CD4-positive, alpha-beta T cell (primary cell): Measurements from ENCODE around the gene DENND1B. TPM values are rescaled to one million over a fixed set of nuclear protein-coding genes. Genes with fewer than 3 reads are reported as not detected.
A peak's percentile ranks its signal among the peaks of the same experiment; 100 is the strongest.
"Not testable (repeated sequence)": the region's sequence is repeated elsewhere in the genome, so short reads cannot be mapped to it uniquely, and the experiment has no call there.

Experiments
- ATAC-seq: fragments of 200-7000 bp; cut with Tn5 transposase; one replicate; pipeline ENCODE4 v1.10.0; 2022; ENCODE audit warnings: mild to moderate bottlenecking; ENCODE audit not compliant: poor library complexity
- CTCF ChIA-PET: fragments of 350-600 bp; sonication (Branson Sonifier 250); formaldehyde crosslinking; loops from one replicate; lab custom pipeline; 2021; ENCODE audit warnings: antibody characterized with exemption, inconsistent platforms; lab: Charles Lee
- POLR2A ChIA-PET: fragments of 350-600 bp; sonication (Branson Sonifier 250); formaldehyde crosslinking; loops from one replicate; lab custom pipeline; 2021; ENCODE audit warnings: antibody characterized with exemption, inconsistent platforms; lab: Charles Lee
- DNase-seq, 14 experiments: peaks; one replicate each; pipeline ENCODE4 v3.0.0-alpha.2; 2013 to 2020; ENCODE audit warnings: mixed read lengths in 2 of 14
- H3K27ac ChIP-seq, 2 donors: one replicate each; pipeline versions ENCODE4 v1.5.1 to v1.7.0; 2013; ENCODE audit warnings: low read length in 2 of 2, low read depth in 1 of 2, mild to moderate bottlenecking in 1 of 2
- H3K27me3 ChIP-seq, 2 experiments: 1 replicate in 1 of 2; 2 replicates in 1 of 2; pipeline versions ENCODE4 v1.6.1 to v1.7.0; 2013; ENCODE audit warnings: low read length in 2 of 2, control low read depth in 1 of 2, mild to moderate bottlenecking in 1 of 2, moderate library complexity in 1 of 2; ENCODE audit not compliant: insufficient read depth in 2 of 2, control insufficient read depth in 1 of 2
- H3K36me3 ChIP-seq: one replicate; pipeline ENCODE4 v1.6.1; 2013; ENCODE audit warnings: low read length, control low read depth; ENCODE audit not compliant: insufficient read depth
- H3K4me1 ChIP-seq: one replicate; pipeline ENCODE4 v1.6.1; 2013; ENCODE audit warnings: low read length, control low read depth; ENCODE audit not compliant: insufficient read depth
- H3K4me3 ChIP-seq: one replicate; pipeline ENCODE4 v1.5.1; 2013; ENCODE audit warnings: mild to moderate bottlenecking, low read length, moderate library complexity
- H3K9me3 ChIP-seq, 2 experiments: 1 replicate in 1 of 2; 2 replicates in 1 of 2; pipeline versions ENCODE4 v1.6.1 to v1.7.0; 2013; ENCODE audit warnings: low read length in 2 of 2, mild to moderate bottlenecking in 2 of 2, control low read depth in 1 of 2, moderate library complexity in 1 of 2; ENCODE audit not compliant: control insufficient read depth in 1 of 2, insufficient read depth in 1 of 2
- H3K27ac Mint-ChIP-seq: one replicate; pipeline ENCODE4 v1.8.0; 2020; ENCODE audit warnings: mixed read lengths
- H3K27me3 Mint-ChIP-seq: one replicate; pipeline ENCODE4 v1.8.0; 2021; ENCODE audit warnings: mixed read lengths
- H3K36me3 Mint-ChIP-seq: one replicate; pipeline ENCODE4 v1.8.0; 2021; ENCODE audit warnings: low read depth, mixed read lengths
- H3K4me1 Mint-ChIP-seq: one replicate; pipeline ENCODE4 v1.8.0; 2021; ENCODE audit warnings: low read depth, mixed read lengths
- H3K4me3 Mint-ChIP-seq: one replicate; pipeline ENCODE4 v1.8.0; 2020; ENCODE audit warnings: mild to moderate bottlenecking, mixed read lengths
- H3K9me3 Mint-ChIP-seq: one replicate; pipeline ENCODE4 v1.8.0; 2020; ENCODE audit warnings: mixed read lengths
- intact Hi-C, 2 experiments: fragments of 100-400 bp; cut with DNase I in 1 of 2; cut with micrococcal nuclease in 1 of 2; formaldehyde crosslinking; loops; one replicate each; pipeline versions ENCODE4 v1.15.1 to v1.9.0; 2023 to 2025; cut with DNase I, micrococcal nuclease
- total RNA-seq, 174 experiments: library from RNA in 2 of 174; stranded (reverse) in 2 of 174; gene quantifications; one replicate each; pipeline ENCODE4 v1.2.3 and lab custom pipeline; 2021 to 2026
- TF ChIP-seq, protein P1 (sequence below): fragments of 200-600 bp; IDR thresholded peaks from one replicate; pipeline ENCODE4 v1.8.0; 2022; ENCODE audit warnings: antibody characterized with exemption, mild to moderate bottlenecking

The DENND1B gene
- total RNA-seq, 2 experiments from 2014 or later, result 23.9 to 26.5 TPM

DNA sequence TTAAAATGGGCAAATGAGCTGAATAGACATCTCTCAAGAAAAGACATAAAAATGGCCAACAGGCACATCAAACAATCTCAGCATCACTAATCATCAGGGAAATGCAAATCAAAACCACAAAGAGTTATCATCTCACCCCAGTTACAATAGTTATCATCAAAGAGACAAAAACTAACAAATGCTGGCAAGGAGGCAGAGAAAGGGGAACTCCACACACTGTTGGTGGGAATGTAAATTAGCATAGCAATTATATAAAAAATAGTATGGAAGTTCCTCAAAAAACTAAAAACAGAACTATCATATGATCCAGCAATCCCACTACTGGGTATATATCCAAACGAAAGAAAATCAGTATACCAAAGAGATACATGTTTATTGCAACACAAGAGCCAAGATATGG, 68.7 kb downstream of the DENND1B start:
- DNase-seq (peak in 2 of 14 experiments; percentile 3 to 9), ATAC-seq (no peak)
- Mint-ChIP-seq H3K27me3 (no peaks in the 10 kb centered on the region), H3K27ac (no peak overlapping the region), H3K9me3 (no peaks in the 10 kb centered on the region), H3K36me3 (peaks cover 13% of the 10 kb centered on the region), H3K4me3 (no peak overlapping the region), H3K4me1 (peaks cover 19% of the 10 kb centered on the region)
- TF ChIP-seq, protein P1, sequence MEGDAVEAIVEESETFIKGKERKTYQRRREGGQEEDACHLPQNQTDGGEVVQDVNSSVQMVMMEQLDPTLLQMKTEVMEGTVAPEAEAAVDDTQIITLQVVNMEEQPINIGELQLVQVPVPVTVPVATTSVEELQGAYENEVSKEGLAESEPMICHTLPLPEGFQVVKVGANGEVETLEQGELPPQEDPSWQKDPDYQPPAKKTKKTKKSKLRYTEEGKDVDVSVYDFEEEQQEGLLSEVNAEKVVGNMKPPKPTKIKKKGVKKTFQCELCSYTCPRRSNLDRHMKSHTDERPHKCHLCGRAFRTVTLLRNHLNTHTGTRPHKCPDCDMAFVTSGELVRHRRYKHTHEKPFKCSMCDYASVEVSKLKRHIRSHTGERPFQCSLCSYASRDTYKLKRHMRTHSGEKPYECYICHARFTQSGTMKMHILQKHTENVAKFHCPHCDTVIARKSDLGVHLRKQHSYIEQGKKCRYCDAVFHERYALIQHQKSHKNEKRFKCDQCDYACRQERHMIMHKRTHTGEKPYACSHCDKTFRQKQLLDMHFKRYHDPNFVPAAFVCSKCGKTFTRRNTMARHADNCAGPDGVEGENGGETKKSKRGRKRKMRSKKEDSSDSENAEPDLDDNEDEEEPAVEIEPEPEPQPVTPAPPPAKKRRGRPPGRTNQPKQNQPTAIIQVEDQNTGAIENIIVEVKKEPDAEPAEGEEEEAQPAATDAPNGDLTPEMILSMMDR, result no peak
- Histone ChIP-seq H3K4me3 (no peak overlapping the region), H3K36me3 (no peaks in the 10 kb centered on the region), H3K9me3 (no peaks in the 10 kb centered on the region), H3K4me1 (no peaks in the 10 kb centered on the region), H3K27me3 (no peaks in the 10 kb centered on the region), H3K27ac (no peak overlapping the region)
- CTCF ChIA-PET, result no interaction called here
- intact Hi-C loops, result no loop called here
- POLR2A ChIA-PET, result interaction anchor here (0.6 kb wide), 1 partner anchor 91 kb away, joined by 3 read pairs; no protein-coding TSS in a partner anchor

DNA sequence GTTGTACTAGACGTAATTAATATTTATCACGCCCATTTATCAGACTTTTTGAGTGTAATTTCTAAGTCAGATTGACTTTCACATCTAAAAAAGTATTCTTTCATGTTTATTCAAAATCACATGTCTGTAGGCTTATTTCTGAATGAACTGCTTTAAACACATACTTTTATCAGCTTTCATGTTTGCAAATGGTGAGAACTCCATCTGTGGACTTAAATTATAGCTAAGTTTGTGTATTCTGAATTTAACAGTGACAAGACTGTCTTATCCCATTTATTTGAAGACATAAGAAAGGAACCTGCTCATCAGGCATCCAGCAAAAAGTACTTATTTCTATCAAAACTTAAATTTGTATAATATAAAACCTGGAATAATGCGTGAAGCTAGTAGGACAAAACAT, 69.3 kb downstream of the DENND1B start:
- Mint-ChIP-seq H3K27me3 (no peaks in the 10 kb centered on the region), H3K9me3 (peaks cover 2% of the 10 kb centered on the region), H3K27ac (no peak overlapping the region), H3K4me3 (no peak overlapping the region), H3K4me1 (peaks cover 22% of the 10 kb centered on the region), H3K36me3 (peaks cover 16% of the 10 kb centered on the region)
- no peak overlapping the region for H3K4me3 ChIP-seq
- ATAC-seq (no peak), DNase-seq (no peak)
- H3K27me3 ChIP-seq, result no peaks in the 10 kb centered on the region
- no peaks in the 10 kb centered on the region for H3K4me1 ChIP-seq
- CTCF ChIA-PET, result no interaction called here
- intact Hi-C loops, result no loop called here
- H3K9me3 ChIP-seq, result no peaks in the 10 kb centered on the region
- no peaks in the 10 kb centered on the region for H3K36me3 ChIP-seq
- POLR2A ChIA-PET, result no interaction called here
- TF ChIP-seq, protein P1, result no peak
- H3K27ac ChIP-seq, result no peak overlapping the region

DNA sequence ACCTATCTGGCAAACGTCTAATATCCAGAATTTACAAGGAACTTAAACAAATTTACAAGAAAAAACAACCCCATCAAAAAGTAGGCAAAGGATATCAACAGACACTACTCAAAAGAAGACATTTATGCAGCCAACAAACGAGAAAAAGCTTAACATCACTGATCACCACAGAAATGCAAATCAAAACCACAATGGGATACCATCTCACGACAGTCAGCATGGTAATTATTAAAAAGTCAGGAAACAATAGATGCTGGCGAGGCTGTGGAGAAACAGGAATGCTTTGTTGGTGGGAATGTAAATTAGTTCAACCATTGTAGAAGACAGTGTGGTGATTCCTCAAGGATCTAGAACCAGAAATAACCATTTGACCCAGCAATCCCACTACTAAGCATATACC, 74.6 kb downstream of the DENND1B start:
- H3K9me3 Mint-ChIP-seq, H3K4me1 ChIP-seq, H3K27ac Mint-ChIP-seq, CTCF ChIA-PET, DNase-seq, H3K36me3 ChIP-seq, H3K27me3 Mint-ChIP-seq, H3K27ac ChIP-seq, intact Hi-C loops, H3K4me3 ChIP-seq, ATAC-seq, H3K9me3 ChIP-seq, H3K27me3 ChIP-seq, H3K4me3 Mint-ChIP-seq: not testable (repeated sequence)
- H3K4me1 Mint-ChIP-seq, result peaks cover 56% of the 10 kb centered on the region
- H3K36me3 Mint-ChIP-seq, result peaks cover 12% of the 10 kb centered on the region
- POLR2A ChIA-PET, result interaction anchor here (0.6 to 0.7 kb wide), 2 partner anchors 29 to 163 kb away, joined by 3 to 4 read pairs; no protein-coding TSS in a partner anchor

DNA sequence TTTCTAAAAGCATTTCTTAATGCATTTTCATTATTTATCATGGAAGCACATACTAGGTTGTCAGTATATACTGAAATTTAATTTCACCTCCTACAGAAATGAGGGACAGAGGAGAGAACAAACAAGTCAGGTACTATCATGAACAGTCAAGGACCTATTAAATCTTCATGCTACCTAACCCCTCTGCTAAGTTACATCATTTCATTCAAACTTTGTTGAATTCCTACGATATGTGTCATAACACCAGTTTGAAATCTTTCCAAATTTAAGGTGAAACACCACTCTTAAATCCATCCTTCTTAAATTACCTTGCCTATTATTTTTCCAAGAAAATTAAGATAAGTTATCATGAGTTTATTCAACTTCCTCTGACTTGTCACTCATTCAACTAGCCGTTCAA, 78.9 kb downstream of the DENND1B start:
- H3K27ac ChIP-seq, result no peak overlapping the region
- ChIA-PET CTCF (no interaction called here), POLR2A (no interaction called here)
- H3K27ac Mint-ChIP-seq, result no peak overlapping the region
- DNase-seq (no peak), ATAC-seq (no peak)
- no peak overlapping the region for H3K4me3 Mint-ChIP-seq
- no peak overlapping the region for H3K4me3 ChIP-seq
- no peaks in the 10 kb centered on the region for H3K27me3 Mint-ChIP-seq
- no peaks in the 10 kb centered on the region for H3K36me3 ChIP-seq
- no peaks in the 10 kb centered on the region for H3K4me1 ChIP-seq
- H3K36me3 Mint-ChIP-seq, result peaks cover 19% of the 10 kb centered on the region
- no peaks in the 10 kb centered on the region for H3K9me3 ChIP-seq
- H3K9me3 Mint-ChIP-seq, result peaks cover 6% of the 10 kb centered on the region
- intact Hi-C loops, result loop anchor here in 1 of 2 experiments (10.0 kb wide), 1 partner anchor 168 kb away; no protein-coding TSS in a partner anchor
- TF ChIP-seq, protein P1, result no peak
- H3K4me1 Mint-ChIP-seq, result peaks cover 79% of the 10 kb centered on the region
- H3K27me3 ChIP-seq, result no peaks in the 10 kb centered on the region
